ENCODE results near the gene GOLGA1.
"Not testable (repeated sequence)": the region's sequence is repeated elsewhere in the genome, so short reads cannot be mapped to it uniquely, and the experiment has no call there.

GOLGA1 gene

DNA sequence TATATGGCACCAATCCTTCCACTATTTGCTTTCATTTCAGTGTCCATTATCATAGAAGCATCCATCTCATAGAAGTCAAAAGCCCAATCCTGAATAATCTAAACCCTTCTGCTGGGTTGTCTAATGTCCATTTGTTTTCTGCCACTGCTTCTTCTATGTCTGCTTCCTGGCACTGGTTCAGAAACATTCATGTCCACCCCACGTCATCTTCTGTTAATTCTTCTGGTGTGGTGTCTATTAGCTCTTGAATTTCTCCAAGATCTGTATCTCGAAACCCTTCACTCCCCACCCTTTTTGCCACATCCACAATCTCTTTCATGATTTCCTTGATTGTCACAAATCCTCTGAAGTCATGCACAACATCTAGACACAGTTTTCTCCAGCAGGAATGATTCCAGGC lies 23.2 kb upstream of the GOLGA1 start:
- Histone ChIP-seq H3K4me3 (ENCODE audit: low read depth in 1 of 5, low read length in 5 of 5) (no peak overlapping the region), H3K9me3 (ENCODE audit: control insufficient read depth in 5 of 5, low read length in 5 of 5) (no peaks in the 10 kb centered on the region), H3K27me3 (ENCODE audit: control insufficient read depth in 5 of 5, insufficient read depth in 4 of 5, low read length in 5 of 5) (no peaks in the 10 kb centered on the region), H3K9ac (ENCODE audit: low read length in 5 of 5) (no peak overlapping the region), H3K27ac (ENCODE audit: low read depth, low read length) (no peak overlapping the region), H3K36me3 (ENCODE audit: control insufficient read depth in 5 of 5, insufficient read depth in 5 of 5, low read length in 5 of 5) (peaks cover 0 to 11% (median 4%) of the 10 kb centered on the region in 5 donors), H3K4me1 (ENCODE audit: control insufficient read depth in 5 of 5, insufficient read depth in 5 of 5, low read length in 5 of 5) (no peaks in the 10 kb centered on the region)

DNA sequence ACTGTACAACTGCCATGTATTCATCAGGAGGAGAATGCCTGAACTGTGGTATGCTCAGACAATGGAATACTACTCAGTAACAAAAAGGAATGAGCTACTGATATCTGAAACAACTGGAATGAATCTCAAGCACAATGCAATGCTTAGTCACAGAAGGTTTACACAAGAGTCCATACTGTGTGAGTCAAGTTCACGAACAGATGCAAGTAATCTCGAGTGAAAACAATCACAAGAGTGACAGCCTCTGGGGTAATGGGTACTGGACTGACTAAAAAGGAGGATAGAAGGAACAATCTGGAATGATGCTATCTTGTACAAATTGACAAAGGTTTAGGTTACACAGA lies 19.5 kb upstream of the GOLGA1 start:
- Histone ChIP-seq H3K9ac (ENCODE audit: low read length in 5 of 5) (no peak overlapping the region), H3K27me3 (ENCODE audit: control insufficient read depth in 5 of 5, insufficient read depth in 4 of 5, low read length in 5 of 5) (no peaks in the 10 kb centered on the region), H3K9me3 (ENCODE audit: control insufficient read depth in 5 of 5, low read length in 5 of 5) (no peaks in the 10 kb centered on the region), H3K4me3 (ENCODE audit: low read depth in 1 of 5, low read length in 5 of 5) (no peak overlapping the region), H3K4me1 (ENCODE audit: control insufficient read depth in 5 of 5, insufficient read depth in 5 of 5, low read length in 5 of 5) (no peaks in the 10 kb centered on the region), H3K27ac (ENCODE audit: low read depth, low read length) (no peak overlapping the region), H3K36me3 (ENCODE audit: control insufficient read depth in 5 of 5, insufficient read depth in 5 of 5, low read length in 5 of 5) (no peaks in the 10 kb centered on the region)

DNA sequence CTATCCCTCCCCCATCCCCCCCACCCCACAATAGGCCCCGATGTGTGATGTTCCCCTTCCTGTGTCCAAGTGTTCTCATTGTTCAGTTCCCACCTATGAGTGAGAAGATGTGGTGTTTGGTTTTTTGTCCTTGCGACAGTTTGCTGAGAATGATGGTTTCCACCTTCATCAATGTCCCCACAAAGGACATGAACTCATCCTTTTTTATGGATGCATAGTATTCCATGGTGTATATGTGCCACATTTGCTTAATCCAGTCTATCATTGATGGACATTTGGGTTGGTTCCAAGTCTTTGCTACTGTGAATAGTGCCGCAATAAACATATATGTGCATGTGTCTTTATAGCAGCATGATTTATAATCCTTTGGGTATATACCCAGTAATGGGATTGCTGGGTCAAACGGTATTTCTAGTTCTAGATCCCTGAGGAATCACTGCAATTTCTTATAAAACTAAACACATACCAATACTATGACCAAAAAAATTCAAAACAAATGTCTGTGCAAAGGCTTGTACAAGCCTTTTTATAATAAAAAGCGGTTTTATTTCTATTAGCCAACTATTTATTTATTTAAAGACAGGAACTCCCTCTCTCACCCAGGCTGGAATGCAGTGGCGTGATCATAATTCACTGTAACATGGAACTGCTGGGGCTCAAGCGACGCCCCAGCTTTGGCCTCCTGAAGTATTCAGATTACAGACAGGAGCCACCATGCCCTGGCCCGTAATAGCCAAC lies 19.0 kb upstream of the GOLGA1 start:
- not testable (repeated sequence) for H3K27me3 ChIP-seq (ENCODE audit: control insufficient read depth in 5 of 5, insufficient read depth in 4 of 5, low read length in 5 of 5); H3K4me1 ChIP-seq (ENCODE audit: control insufficient read depth in 5 of 5, insufficient read depth in 5 of 5, low read length in 5 of 5); H3K36me3 ChIP-seq (ENCODE audit: control insufficient read depth in 5 of 5, insufficient read depth in 5 of 5, low read length in 5 of 5); H3K9me3 ChIP-seq (ENCODE audit: control insufficient read depth in 5 of 5, low read length in 5 of 5); H3K4me3 ChIP-seq (ENCODE audit: low read depth in 1 of 5, low read length in 5 of 5); H3K27ac ChIP-seq (ENCODE audit: low read depth, low read length); H3K9ac ChIP-seq (ENCODE audit: low read length in 5 of 5)

DNA sequence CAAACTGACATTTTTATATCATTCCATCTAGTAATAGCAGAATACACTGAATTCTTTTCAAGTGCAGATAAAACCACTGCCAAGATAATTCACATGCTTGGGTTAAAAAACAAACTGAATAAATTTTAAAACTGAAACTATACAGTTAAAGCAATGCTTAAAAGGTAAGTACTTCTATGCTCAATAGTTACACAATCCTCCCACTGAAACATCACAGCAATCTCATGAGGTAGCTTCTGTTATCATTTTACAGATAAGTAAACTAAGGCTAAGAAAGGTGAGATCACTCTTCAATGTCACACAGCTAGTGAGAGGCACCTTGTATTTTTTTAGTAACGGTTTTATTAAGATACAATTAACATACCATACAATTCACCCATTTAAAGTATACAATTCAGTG lies 13.4 kb upstream of the GOLGA1 start:
- Histone ChIP-seq H3K27me3 (ENCODE audit: control insufficient read depth in 5 of 5, insufficient read depth in 4 of 5, low read length in 5 of 5) (no peaks in the 10 kb centered on the region), H3K9me3 (ENCODE audit: control insufficient read depth in 5 of 5, low read length in 5 of 5) (no peaks in the 10 kb centered on the region), H3K9ac (ENCODE audit: low read length in 5 of 5) (no peak overlapping the region), H3K27ac (ENCODE audit: low read depth, low read length) (no peak overlapping the region), H3K4me3 (ENCODE audit: low read depth in 1 of 5, low read length in 5 of 5) (no peak overlapping the region), H3K4me1 (ENCODE audit: control insufficient read depth in 5 of 5, insufficient read depth in 5 of 5, low read length in 5 of 5) (no peaks in the 10 kb centered on the region), H3K36me3 (ENCODE audit: control insufficient read depth in 5 of 5, insufficient read depth in 5 of 5, low read length in 5 of 5) (peaks cover 0 to 9% (median 0%) of the 10 kb centered on the region in 5 donors)

DNA sequence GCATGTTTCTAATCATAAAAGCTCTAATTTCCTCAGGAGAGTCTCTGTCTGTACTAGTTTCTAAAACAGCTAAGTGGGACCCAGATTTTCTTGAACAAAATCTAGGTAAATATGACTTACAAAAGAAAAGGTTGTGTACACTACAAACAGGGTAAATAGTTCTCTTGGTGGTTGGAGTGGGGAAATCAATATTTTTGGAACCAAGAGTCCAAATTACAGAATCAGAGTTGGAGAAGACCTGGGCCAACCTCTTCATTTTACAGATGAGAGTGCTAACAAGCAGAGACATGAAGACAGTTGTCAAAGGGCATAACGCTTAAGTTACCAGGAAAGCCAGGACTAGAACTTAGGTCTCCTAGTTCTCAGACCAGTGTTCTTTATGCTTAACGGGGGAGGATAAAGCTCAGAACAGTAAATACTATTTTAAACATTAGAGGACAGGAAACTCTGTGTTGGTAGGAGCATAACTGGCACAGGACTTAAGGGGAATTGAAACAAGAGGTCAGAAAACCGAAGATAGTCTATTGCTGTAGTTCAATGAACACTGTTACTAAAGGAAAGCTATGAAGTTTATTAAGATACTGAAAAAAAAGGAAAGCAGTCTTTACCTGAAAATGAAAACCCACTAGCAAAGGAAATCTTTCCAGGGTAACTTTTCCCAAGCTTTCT lies 9.3 kb upstream of the GOLGA1 start:
- Histone ChIP-seq H3K27ac (ENCODE audit: low read depth, low read length) (no peak overlapping the region), H3K9ac (ENCODE audit: low read length in 5 of 5) (no peak overlapping the region), H3K36me3 (ENCODE audit: control insufficient read depth in 5 of 5, insufficient read depth in 5 of 5, low read length in 5 of 5) (peaks cover 0 to 9% (median 0%) of the 10 kb centered on the region in 5 donors), H3K4me1 (ENCODE audit: control insufficient read depth in 5 of 5, insufficient read depth in 5 of 5, low read length in 5 of 5) (peaks cover 0 to 7% (median 0%) of the 10 kb centered on the region in 5 donors), H3K9me3 (ENCODE audit: control insufficient read depth in 5 of 5, low read length in 5 of 5) (no peaks in the 10 kb centered on the region), H3K27me3 (ENCODE audit: control insufficient read depth in 5 of 5, insufficient read depth in 4 of 5, low read length in 5 of 5) (no peaks in the 10 kb centered on the region), H3K4me3 (ENCODE audit: low read depth in 1 of 5, low read length in 5 of 5) (no peak overlapping the region)

DNA sequence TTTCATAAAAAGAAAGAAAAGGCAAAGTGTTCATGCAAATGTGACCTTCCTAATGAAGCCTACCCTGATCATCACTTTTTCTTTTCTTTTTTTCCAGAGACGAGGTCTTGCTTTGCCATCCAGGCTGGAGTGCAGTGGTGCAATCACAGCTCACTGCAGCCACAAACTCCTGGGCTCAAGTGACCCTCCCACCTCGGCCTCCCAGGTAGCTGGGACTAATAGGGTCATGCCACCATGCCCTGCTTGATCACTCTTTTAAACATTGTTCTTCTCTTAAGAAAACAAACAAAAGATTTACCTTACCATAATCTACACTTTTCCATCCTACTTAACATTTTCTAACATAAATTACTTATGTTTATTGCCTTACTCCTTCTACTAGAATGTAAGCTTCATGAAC lies 8.5 kb upstream of the GOLGA1 start:
- no peak overlapping the region for H3K9ac ChIP-seq (ENCODE audit: low read length in 5 of 5)
- H3K36me3 ChIP-seq (ENCODE audit: control insufficient read depth in 5 of 5, insufficient read depth in 5 of 5, low read length in 5 of 5) = peaks cover 0 to 9% (median 0%) of the 10 kb centered on the region in 5 donors

DNA sequence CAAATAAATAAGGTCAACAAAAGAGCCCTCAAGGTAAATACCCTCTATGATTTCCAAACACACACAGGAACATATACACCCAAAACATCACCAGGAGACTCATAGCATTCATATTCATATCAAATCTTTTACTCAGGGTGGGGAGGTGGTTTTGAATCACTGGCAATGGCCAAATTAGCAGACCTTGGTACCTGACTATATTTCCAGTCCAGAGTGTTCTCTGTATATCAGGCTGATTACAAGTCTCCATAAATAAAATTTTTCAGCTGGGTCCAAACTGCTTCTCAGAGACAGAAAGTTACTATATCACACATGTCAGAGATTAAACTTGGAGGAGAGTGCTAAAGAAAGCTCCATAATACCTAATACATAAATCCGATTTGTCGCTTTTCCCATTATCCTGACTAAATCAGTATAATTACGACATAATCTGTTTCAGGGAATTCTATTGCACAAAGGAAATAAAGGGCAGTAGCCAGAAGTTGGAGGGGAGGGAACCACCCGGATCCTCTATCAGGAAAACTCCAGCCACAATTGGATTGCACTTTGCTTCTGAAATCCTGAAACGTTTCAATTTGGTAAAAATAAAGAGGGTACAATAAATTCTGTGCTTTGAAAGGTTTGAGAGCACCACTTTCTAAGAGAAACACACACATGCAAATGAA lies 7.0 kb upstream of the GOLGA1 start:
- H3K4me3 ChIP-seq (ENCODE audit: low read depth in 1 of 5, low read length in 5 of 5) = no peak overlapping the region

More for the DNA sequence above, 8.5 kb upstream of the GOLGA1 start:
- Histone ChIP-seq H3K9me3 (ENCODE audit: control insufficient read depth in 5 of 5, low read length in 5 of 5) (no peaks in the 10 kb centered on the region), H3K4me1 (ENCODE audit: control insufficient read depth in 5 of 5, insufficient read depth in 5 of 5, low read length in 5 of 5) (peaks cover 0 to 7% (median 0%) of the 10 kb centered on the region in 5 donors), H3K27ac (ENCODE audit: low read depth, low read length) (no peak overlapping the region), H3K27me3 (ENCODE audit: control insufficient read depth in 5 of 5, insufficient read depth in 4 of 5, low read length in 5 of 5) (no peaks in the 10 kb centered on the region), H3K4me3 (ENCODE audit: low read depth in 1 of 5, low read length in 5 of 5) (no peak overlapping the region)

DNA sequence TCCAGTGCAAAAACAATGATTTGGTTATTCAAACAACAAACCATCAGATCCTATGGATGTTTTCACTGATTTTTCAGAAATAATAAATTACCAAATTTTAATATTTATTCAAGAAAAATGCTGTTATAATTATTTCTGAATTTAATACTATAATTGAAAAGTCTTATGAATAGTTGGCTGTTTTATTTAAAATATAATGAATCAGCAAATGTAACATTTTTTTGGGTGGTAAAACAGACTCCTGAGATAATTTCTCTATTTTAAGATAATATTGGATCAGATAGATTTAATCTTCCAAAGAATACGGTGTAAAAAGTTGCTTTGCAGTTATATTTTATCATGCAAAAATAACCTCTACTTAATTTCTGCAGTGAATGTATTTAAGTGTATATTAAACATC lies 5.3 kb upstream of the GOLGA1 start:
- no peaks in the 10 kb centered on the region for H3K9me3 ChIP-seq (ENCODE audit: control insufficient read depth in 5 of 5, low read length in 5 of 5)
- no peaks in the 10 kb centered on the region for H3K36me3 ChIP-seq (ENCODE audit: control insufficient read depth in 5 of 5, insufficient read depth in 5 of 5, low read length in 5 of 5)
- H3K27me3 ChIP-seq (ENCODE audit: control insufficient read depth in 5 of 5, insufficient read depth in 4 of 5, low read length in 5 of 5) = no peaks in the 10 kb centered on the region
- H3K4me3 ChIP-seq (ENCODE audit: low read depth in 1 of 5, low read length in 5 of 5) = no peak overlapping the region
- peaks cover 0 to 15% (median 12%) of the 10 kb centered on the region in 5 donors for H3K4me1 ChIP-seq (ENCODE audit: control insufficient read depth in 5 of 5, insufficient read depth in 5 of 5, low read length in 5 of 5)
- H3K27ac ChIP-seq (ENCODE audit: low read depth, low read length) = no peak overlapping the region
- H3K9ac ChIP-seq (ENCODE audit: low read length in 5 of 5) = no peak overlapping the region

More for the DNA sequence above, 7.0 kb upstream of the GOLGA1 start:
- peak overlapping the region in 1 of 5 donors; percentile 54 for H3K9ac ChIP-seq (ENCODE audit: low read length in 5 of 5)
- H3K4me1 ChIP-seq (ENCODE audit: control insufficient read depth in 5 of 5, insufficient read depth in 5 of 5, low read length in 5 of 5) = peaks cover 0 to 7% (median 0%) of the 10 kb centered on the region in 5 donors
- H3K36me3 ChIP-seq (ENCODE audit: control insufficient read depth in 5 of 5, insufficient read depth in 5 of 5, low read length in 5 of 5) = peaks cover 0 to 8% (median 0%) of the 10 kb centered on the region in 5 donors
- no peaks in the 10 kb centered on the region for H3K9me3 ChIP-seq (ENCODE audit: control insufficient read depth in 5 of 5, low read length in 5 of 5)
- H3K27ac ChIP-seq (ENCODE audit: low read depth, low read length) = peak overlapping the region; percentile 1
- H3K27me3 ChIP-seq (ENCODE audit: control insufficient read depth in 5 of 5, insufficient read depth in 4 of 5, low read length in 5 of 5) = no peaks in the 10 kb centered on the region

DNA sequence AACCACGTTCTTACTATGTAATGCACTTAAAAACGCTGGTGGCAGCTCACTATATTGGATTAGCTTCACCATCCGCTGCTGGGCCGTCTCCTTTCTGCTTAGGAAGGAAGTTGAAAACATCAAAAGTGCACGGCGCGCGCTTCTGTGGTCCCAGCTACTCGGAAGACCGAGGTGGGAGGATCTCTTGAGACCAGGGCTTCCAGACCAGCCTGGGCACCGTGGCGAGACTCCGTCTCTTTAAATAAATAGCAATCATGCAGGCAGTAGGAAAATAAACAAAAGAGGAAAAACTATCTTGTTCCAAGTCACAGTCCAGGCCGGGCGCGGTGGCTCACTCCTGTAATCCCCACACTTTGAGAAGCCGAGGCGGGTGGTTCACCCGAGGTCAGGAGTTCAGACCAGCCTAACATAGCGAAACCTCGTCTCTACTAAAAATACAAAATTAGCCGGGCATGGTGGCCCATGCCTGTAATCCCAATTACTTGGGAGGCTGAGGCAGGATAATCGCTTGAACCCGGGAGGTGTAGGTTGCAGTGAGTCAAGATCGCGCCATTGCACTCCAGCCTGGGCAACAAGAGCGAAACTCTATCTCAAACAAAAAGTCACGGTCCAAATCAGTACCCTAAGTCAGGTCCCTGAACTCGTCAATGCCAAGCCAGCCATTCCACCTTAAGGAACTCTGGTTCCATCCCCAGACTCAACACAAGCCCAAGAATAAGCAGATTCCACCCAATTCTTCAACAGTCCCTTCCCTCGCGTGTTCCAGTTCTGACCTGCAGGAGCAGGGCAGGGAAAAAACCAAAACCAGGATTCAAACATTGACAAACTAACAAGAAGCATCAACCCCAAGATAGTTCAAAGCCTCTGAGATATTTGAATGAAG lies 1.0 kb upstream of the GOLGA1 start:
- H3K36me3 ChIP-seq (ENCODE audit: control insufficient read depth in 5 of 5, insufficient read depth in 5 of 5, low read length in 5 of 5) = peaks cover 0 to 7% (median 5%) of the 10 kb centered on the region in 5 donors
- peak overlapping the region; percentile 92 to 99 (median 98) for H3K9ac ChIP-seq (ENCODE audit: low read length in 5 of 5)
- no peaks in the 10 kb centered on the region for H3K9me3 ChIP-seq (ENCODE audit: control insufficient read depth in 5 of 5, low read length in 5 of 5)
- peaks cover 0 to 21% (median 18%) of the 10 kb centered on the region in 5 donors for H3K4me1 ChIP-seq (ENCODE audit: control insufficient read depth in 5 of 5, insufficient read depth in 5 of 5, low read length in 5 of 5)
- H3K27ac ChIP-seq (ENCODE audit: low read depth, low read length) = peak overlapping the region; percentile 99
- peak overlapping the region; percentile 81 to 98 (median 94) for H3K4me3 ChIP-seq (ENCODE audit: low read depth in 1 of 5, low read length in 5 of 5)
- no peaks in the 10 kb centered on the region for H3K27me3 ChIP-seq (ENCODE audit: control insufficient read depth in 5 of 5, insufficient read depth in 4 of 5, low read length in 5 of 5)
